ENCODE data around the gene FOXP1.

Gene FOXP1

GRCh38 chr3:71210257-71211007 is 373.1 kb downstream of the FOXP1 start:
- no peak for DNase-seq (ENCODE audit: low spot score)

GRCh38 chr3:71208211-71209095 is 375.1 kb downstream of the FOXP1 start:
- no peak for DNase-seq (ENCODE audit: low spot score)

- DNase-seq (ENCODE audit: low spot score), result no peak
Measured at GRCh38 chr3:71207632-71208031, 375.9 kb downstream of the FOXP1 start.

- DNase-seq (ENCODE audit: low spot score), result no peak
Measured at GRCh38 chr3:71206305-71207165, 377.0 kb downstream of the FOXP1 start.

- DNase-seq (ENCODE audit: low spot score), result no peak
Measured at GRCh38 chr3:71203727-71204488, 379.6 kb downstream of the FOXP1 start.

- DNase-seq (ENCODE audit: low spot score), result no peak
Measured at GRCh38 chr3:71202848-71203533, 380.5 kb downstream of the FOXP1 start.

- DNase-seq (ENCODE audit: low spot score), result no peak
Measured at GRCh38 chr3:71201939-71202338, 381.6 kb downstream of the FOXP1 start.

GRCh38 chr3:71197841-71198565 is 385.5 kb downstream of the FOXP1 start:
- no peak for DNase-seq (ENCODE audit: low spot score)

- no peak for DNase-seq (ENCODE audit: low spot score)
Measured at GRCh38 chr3:71195492-71195891, 388.0 kb downstream of the FOXP1 start.

- no peak for DNase-seq (ENCODE audit: low spot score)
Measured at GRCh38 chr3:71194785-71195184, 388.7 kb downstream of the FOXP1 start.

- DNase-seq (ENCODE audit: low spot score), result no peak
Measured at GRCh38 chr3:71191031-71191482, 392.5 kb downstream of the FOXP1 start.

- no peak for DNase-seq (ENCODE audit: low spot score)
Measured at GRCh38 chr3:71189480-71189879, 394.0 kb downstream of the FOXP1 start.

GRCh38 chr3:71187715-71188114 is 395.8 kb downstream of the FOXP1 start:
- no peak for DNase-seq (ENCODE audit: low spot score)

GRCh38 chr3:71186801-71187200 is 396.7 kb downstream of the FOXP1 start:
- no peak for DNase-seq (ENCODE audit: low spot score)

- no peak for DNase-seq (ENCODE audit: low spot score)
Measured at GRCh38 chr3:71185733-71186455, 397.6 kb downstream of the FOXP1 start.

GRCh38 chr3:71184252-71184651 is 399.3 kb downstream of the FOXP1 start:
- no peak for DNase-seq (ENCODE audit: low spot score)

- DNase-seq (ENCODE audit: low spot score), result no peak
Measured at GRCh38 chr3:71183549-71183948, 400.0 kb downstream of the FOXP1 start.

- DNase-seq (ENCODE audit: low spot score), result no peak
Measured at GRCh38 chr3:71180524-71180923, 403.0 kb downstream of the FOXP1 start.

GRCh38 chr3:71177375-71177774 is 406.2 kb downstream of the FOXP1 start:
- no peak for DNase-seq (ENCODE audit: low spot score)

All from left forelimb (tissue), 1 donor.